Measurements from ENCODE around the gene ARSD. TPM values are rescaled to one million over a fixed set of nuclear protein-coding genes. Genes with fewer than 3 reads are reported as not detected.

Gene ARSD
- total and polyA plus RNA-seq, 2 of the 13 experiments (the other 11 are each of a cell fraction or from before 2014, with no cell fraction given), result 4.8 to 6.8 TPM

DNA sequence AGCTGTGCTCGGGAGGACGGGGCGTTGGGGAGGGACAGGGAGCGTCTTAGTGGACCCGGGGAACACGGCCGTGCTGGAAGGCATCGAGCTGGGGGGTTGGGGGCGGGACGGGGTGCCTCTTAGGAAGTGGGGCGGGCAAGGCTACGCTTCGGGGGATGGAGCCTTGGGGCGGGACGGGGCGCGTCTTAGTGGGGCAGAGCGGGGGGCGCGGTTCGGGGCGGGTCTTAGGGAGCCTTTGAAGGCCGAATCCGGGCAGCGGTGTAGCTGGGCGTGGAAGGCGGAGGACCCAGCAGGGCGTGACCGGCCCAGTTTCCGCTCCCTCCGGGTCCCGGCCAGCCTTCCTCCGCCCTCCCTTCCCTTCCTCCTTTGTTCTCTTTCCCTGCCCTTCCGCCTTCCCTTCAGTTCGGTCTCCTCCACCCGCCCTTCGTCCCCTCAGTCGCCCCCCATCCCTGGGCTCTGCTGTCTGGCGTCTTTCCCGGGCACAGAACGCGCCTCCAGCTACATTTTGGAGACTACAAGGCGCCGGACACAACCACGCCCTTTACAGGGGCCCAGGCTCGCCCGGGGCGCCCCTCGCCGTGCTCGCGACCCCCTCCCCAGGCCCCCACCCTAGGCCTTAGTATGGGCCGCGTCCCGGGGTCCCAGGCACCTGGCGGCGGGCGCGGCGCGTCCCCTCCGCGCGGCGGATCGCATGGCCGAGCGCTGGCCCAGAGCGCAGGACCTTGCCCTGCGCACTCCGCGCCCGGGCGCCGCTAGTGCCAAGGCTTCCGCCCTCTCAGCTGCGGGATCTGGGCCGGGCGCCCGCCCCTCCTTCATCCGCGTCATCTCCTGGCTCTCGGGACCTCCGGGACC lies at the start of gene ARSD (continued):
- TF ChIP-seq, protein P1, sequence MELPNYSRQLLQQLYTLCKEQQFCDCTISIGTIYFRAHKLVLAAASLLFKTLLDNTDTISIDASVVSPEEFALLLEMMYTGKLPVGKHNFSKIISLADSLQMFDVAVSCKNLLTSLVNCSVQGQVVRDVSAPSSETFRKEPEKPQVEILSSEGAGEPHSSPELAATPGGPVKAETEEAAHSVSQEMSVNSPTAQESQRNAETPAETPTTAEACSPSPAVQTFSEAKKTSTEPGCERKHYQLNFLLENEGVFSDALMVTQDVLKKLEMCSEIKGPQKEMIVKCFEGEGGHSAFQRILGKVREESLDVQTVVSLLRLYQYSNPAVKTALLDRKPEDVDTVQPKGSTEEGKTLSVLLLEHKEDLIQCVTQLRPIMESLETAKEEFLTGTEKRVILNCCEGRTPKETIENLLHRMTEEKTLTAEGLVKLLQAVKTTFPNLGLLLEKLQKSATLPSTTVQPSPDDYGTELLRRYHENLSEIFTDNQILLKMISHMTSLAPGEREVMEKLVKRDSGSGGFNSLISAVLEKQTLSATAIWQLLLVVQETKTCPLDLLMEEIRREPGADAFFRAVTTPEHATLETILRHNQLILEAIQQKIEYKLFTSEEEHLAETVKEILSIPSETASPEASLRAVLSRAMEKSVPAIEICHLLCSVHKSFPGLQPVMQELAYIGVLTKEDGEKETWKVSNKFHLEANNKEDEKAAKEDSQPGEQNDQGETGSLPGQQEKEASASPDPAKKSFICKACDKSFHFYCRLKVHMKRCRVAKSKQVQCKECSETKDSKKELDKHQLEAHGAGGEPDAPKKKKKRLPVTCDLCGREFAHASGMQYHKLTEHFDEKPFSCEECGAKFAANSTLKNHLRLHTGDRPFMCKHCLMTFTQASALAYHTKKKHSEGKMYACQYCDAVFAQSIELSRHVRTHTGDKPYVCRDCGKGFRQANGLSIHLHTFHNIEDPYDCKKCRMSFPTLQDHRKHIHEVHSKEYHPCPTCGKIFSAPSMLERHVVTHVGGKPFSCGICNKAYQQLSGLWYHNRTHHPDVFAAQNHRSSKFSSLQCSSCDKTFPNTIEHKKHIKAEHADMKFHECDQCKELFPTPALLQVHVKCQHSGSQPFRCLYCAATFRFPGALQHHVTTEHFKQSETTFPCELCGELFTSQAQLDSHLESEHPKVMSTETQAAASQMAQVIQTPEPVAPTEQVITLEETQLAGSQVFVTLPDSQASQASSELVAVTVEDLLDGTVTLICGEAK (IDR thresholded peaks at IDR 0.05), result no peak
- TF ChIP-seq, protein P1 (CRISPR knock-in tag; IDR thresholded peaks at IDR 0.05), result no peak
- TF ChIP-seq DMAP1 (CRISPR knock-in tag; IDR thresholded peaks at IDR 0.05) (peak; percentile 55; the same call in 1 of the 2 replicates), ZNF652 (CRISPR knock-in tag; IDR thresholded peaks at IDR 0.05; ENCODE audit: borderline replicate concordance, low read depth) (no peak), POGZ (CRISPR knock-in tag; IDR thresholded peaks at IDR 0.05) (no peak; the same call in 1 of the 2 replicates), HNRNPH1 (optimal IDR thresholded peaks at IDR 0.05; ENCODE audit: low read depth, low read length) (no peak), NONO (IDR thresholded peaks at IDR 0.05) (no peak), NONO (CRISPR knock-in tag; conservative IDR thresholded peaks at IDR 0.05) (peak; percentile 69), FOSL1 (CRISPR knock-in tag; IDR thresholded peaks at IDR 0.05; ENCODE audit: borderline replicate concordance) (no peak), DPF2 (CRISPR knock-in tag; IDR thresholded peaks at IDR 0.05; ENCODE audit: borderline replicate concordance, low read depth) (no peak), NR2C2 (CRISPR knock-in tag; IDR thresholded peaks at IDR 0.05; ENCODE audit: borderline replicate concordance) (no peak), SNAI1 (CRISPR knock-in tag; IDR thresholded peaks at IDR 0.05; ENCODE audit: borderline replicate concordance) (no peak), ZBTB1 (CRISPR knock-in tag; IDR thresholded peaks at IDR 0.05; ENCODE audit: borderline replicate concordance) (no peak), MTA3 (CRISPR knock-in tag; IDR thresholded peaks at IDR 0.05) (no peak)
- TF ChIP-seq, protein P2, sequence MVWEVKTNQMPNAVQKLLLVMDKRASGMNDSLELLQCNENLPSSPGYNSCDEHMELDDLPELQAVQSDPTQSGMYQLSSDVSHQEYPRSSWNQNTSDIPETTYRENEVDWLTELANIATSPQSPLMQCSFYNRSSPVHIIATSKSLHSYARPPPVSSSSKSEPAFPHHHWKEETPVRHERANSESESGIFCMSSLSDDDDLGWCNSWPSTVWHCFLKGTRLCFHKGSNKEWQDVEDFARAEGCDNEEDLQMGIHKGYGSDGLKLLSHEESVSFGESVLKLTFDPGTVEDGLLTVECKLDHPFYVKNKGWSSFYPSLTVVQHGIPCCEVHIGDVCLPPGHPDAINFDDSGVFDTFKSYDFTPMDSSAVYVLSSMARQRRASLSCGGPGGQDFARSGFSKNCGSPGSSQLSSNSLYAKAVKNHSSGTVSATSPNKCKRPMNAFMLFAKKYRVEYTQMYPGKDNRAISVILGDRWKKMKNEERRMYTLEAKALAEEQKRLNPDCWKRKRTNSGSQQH (CRISPR knock-in tag; IDR thresholded peaks at IDR 0.05; ENCODE audit: low read depth), result no peak
- TF ChIP-seq, protein P3, sequence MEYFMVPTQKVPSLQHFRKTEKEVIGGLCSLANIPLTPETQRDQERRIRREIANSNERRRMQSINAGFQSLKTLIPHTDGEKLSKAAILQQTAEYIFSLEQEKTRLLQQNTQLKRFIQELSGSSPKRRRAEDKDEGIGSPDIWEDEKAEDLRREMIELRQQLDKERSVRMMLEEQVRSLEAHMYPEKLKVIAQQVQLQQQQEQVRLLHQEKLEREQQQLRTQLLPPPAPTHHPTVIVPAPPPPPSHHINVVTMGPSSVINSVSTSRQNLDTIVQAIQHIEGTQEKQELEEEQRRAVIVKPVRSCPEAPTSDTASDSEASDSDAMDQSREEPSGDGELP (IDR thresholded peaks at IDR 0.05; ENCODE audit: borderline replicate concordance, low read depth), result peak; percentile 27; the same call in 1 of the 2 replicates
